ENCODE data around the gene MCEMP1. TPM values are rescaled to one million over a fixed set of nuclear protein-coding genes. Genes with fewer than 3 reads are reported as not detected.

MCEMP1 gene
- total and polyA plus RNA-seq, 2 of the 13 experiments (the other 11 are each of a cell fraction or from before 2014, with no cell fraction given), result not detected

DNA sequence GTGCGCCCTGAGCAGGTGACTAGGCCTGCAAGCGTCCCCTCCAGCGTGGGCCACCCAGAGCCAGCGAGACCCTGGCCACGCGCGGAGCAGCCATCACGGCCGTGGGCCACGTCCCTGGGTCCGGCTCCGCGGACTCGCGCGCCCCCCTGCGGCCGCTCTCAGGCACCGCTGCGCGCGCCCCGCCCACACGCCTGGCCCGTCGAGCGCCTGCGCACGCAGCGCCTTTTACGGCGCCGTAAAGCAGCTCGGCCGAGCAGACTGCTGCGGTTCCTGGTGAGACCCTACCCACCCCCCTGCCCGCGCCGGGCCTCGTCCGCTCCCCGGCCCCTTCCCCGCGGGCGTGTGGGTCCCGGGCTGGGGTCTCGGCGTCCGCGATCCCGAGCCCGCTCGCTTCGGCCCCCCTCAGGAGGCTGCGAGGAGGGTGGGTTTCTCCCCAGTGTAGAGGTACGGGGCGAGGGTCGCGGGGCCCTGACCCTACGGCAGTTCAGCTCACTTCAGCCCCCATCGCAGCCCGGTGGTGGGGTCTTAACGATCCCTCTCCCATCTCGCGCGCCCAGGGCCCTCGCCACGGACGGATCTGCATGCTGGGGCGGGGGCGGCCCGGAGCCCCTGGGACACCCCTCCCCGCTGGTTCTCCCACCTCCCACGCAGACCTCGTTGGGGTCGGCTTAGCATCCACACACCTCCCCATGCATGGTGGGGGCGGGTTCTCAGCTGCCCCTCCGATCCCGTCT, 3.9 kb downstream of the MCEMP1 start, which contains the start of gene TRAPPC5 (continued):
- TF ChIP-seq RFXAP (CRISPR knock-in tag; IDR thresholded peaks at IDR 0.05; ENCODE audit: borderline replicate concordance), result peak; percentile 56; the same call in 1 of the 2 replicates
- TF ChIP-seq, protein P1, sequence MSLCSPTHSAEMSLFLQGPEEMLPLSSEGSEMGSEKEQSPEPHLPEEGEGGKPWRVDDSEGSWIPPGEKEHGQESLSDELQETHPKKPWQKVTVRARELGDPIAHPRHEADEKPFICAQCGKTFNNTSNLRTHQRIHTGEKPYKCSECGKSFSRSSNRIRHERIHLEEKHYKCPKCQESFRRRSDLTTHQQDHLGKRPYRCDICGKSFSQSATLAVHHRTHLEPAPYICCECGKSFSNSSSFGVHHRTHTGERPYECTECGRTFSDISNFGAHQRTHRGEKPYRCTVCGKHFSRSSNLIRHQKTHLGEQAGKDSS (CRISPR knock-in tag; IDR thresholded peaks at IDR 0.05; ENCODE audit: borderline replicate concordance, low read depth), result no peak; the same call in 1 of the 2 replicates
- TF ChIP-seq ZNF333 (CRISPR knock-in tag; IDR thresholded peaks at IDR 0.05; ENCODE audit: borderline replicate concordance), result no peak
- TF ChIP-seq HDAC2 (CRISPR knock-in tag; IDR thresholded peaks at IDR 0.05), result no peak; the same call in 1 of the 2 replicates
- no peak for TF ChIP-seq ZNF317 (CRISPR knock-in tag; IDR thresholded peaks at IDR 0.05)
- peak; percentile 60; the same call in 1 of the 2 replicates for TF ChIP-seq GABPB1 (CRISPR knock-in tag; IDR thresholded peaks at IDR 0.05)
- TF ChIP-seq, protein P2, sequence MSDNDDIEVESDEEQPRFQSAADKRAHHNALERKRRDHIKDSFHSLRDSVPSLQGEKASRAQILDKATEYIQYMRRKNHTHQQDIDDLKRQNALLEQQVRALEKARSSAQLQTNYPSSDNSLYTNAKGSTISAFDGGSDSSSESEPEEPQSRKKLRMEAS (IDR thresholded peaks at IDR 0.05), result peak; percentile 58
- TF ChIP-seq THAP11 (CRISPR knock-in tag; IDR thresholded peaks at IDR 0.05), result peak; percentile 88
- no peak for TF ChIP-seq ZNF30 (CRISPR knock-in tag; IDR thresholded peaks at IDR 0.05)
- no peak for TF ChIP-seq ZNF598 (CRISPR knock-in tag; IDR thresholded peaks at IDR 0.05; ENCODE audit: borderline replicate concordance)
- TF ChIP-seq, protein P3, sequence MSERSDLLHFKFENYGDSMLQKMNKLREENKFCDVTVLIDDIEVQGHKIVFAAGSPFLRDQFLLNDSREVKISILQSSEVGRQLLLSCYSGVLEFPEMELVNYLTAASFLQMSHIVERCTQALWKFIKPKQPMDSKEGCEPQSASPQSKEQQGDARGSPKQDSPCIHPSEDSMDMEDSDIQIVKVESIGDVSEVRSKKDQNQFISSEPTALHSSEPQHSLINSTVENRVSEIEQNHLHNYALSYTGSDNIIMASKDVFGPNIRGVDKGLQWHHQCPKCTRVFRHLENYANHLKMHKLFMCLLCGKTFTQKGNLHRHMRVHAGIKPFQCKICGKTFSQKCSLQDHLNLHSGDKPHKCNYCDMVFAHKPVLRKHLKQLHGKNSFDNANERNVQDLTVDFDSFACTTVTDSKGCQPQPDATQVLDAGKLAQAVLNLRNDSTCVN (CRISPR knock-in tag; IDR thresholded peaks at IDR 0.05; ENCODE audit: borderline replicate concordance), result 0 out of 2 replicates have a peak, but pooled peaks have one; percentile 6
- peak; percentile 77; the same call in 1 of the 2 replicates for TF ChIP-seq ZNF773 (CRISPR knock-in tag; IDR thresholded peaks at IDR 0.05; ENCODE audit: borderline replicate concordance)
- TF ChIP-seq ZNF234 (CRISPR knock-in tag; conservative IDR thresholded peaks at IDR 0.05), result 0 out of 2 replicates have a peak, but pooled peaks have one; percentile 68
- peak; percentile 66; the same call in 1 of the 2 replicates for TF ChIP-seq ARNT2 (CRISPR knock-in tag; IDR thresholded peaks at IDR 0.05; ENCODE audit: low read depth)
- TF ChIP-seq ATF1 (CRISPR knock-in tag; IDR thresholded peaks at IDR 0.05), result no peak
- TF ChIP-seq, protein P4, sequence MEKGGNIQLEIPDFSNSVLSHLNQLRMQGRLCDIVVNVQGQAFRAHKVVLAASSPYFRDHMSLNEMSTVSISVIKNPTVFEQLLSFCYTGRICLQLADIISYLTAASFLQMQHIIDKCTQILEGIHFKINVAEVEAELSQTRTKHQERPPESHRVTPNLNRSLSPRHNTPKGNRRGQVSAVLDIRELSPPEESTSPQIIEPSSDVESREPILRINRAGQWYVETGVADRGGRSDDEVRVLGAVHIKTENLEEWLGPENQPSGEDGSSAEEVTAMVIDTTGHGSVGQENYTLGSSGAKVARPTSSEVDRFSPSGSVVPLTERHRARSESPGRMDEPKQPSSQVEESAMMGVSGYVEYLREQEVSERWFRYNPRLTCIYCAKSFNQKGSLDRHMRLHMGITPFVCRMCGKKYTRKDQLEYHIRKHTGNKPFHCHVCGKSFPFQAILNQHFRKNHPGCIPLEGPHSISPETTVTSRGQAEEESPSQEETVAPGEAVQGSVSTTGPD (CRISPR knock-in tag; IDR thresholded peaks at IDR 0.05), result no peak
- no peak for TF ChIP-seq ZNF10 (CRISPR knock-in tag; IDR thresholded peaks at IDR 0.05; ENCODE audit: borderline replicate concordance, low read depth)
- peak; percentile 66; the same call in 1 of the 2 replicates for TF ChIP-seq TAF1 (CRISPR knock-in tag; IDR thresholded peaks at IDR 0.05)
- TF ChIP-seq JUND (CRISPR knock-in tag; IDR thresholded peaks at IDR 0.05), result peak; percentile 27; the same call in 1 of the 2 replicates
- TF ChIP-seq CC2D1A (CRISPR knock-in tag; IDR thresholded peaks at IDR 0.05), result no peak
- TF ChIP-seq FOSL2 (CRISPR knock-in tag; IDR thresholded peaks at IDR 0.05), result no peak
- TF ChIP-seq MTA3 (CRISPR knock-in tag; IDR thresholded peaks at IDR 0.05), result no peak
- TF ChIP-seq, protein P5, sequence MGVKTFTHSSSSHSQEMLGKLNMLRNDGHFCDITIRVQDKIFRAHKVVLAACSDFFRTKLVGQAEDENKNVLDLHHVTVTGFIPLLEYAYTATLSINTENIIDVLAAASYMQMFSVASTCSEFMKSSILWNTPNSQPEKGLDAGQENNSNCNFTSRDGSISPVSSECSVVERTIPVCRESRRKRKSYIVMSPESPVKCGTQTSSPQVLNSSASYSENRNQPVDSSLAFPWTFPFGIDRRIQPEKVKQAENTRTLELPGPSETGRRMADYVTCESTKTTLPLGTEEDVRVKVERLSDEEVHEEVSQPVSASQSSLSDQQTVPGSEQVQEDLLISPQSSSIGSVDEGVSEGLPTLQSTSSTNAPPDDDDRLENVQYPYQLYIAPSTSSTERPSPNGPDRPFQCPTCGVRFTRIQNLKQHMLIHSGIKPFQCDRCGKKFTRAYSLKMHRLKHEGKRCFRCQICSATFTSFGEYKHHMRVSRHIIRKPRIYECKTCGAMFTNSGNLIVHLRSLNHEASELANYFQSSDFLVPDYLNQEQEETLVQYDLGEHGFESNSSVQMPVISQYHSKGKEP (CRISPR knock-in tag; IDR thresholded peaks at IDR 0.05), result no peak
- no peak for TF ChIP-seq FOXP1 (IDR thresholded peaks at IDR 0.05)
- no peak for TF ChIP-seq FOXP1 (CRISPR knock-in tag; IDR thresholded peaks at IDR 0.05)

Data from HepG2 (cell line).